Astrocyte of the hippocampus (primary cell): ENCODE data around the gene SYNE3.

Experiments used
- DNase-seq: peaks from one replicate; pipeline ENCODE4 v3.0.0; 2011; ENCODE audit warnings: low read depth, low spot score

The SYNE3 gene

DNA sequence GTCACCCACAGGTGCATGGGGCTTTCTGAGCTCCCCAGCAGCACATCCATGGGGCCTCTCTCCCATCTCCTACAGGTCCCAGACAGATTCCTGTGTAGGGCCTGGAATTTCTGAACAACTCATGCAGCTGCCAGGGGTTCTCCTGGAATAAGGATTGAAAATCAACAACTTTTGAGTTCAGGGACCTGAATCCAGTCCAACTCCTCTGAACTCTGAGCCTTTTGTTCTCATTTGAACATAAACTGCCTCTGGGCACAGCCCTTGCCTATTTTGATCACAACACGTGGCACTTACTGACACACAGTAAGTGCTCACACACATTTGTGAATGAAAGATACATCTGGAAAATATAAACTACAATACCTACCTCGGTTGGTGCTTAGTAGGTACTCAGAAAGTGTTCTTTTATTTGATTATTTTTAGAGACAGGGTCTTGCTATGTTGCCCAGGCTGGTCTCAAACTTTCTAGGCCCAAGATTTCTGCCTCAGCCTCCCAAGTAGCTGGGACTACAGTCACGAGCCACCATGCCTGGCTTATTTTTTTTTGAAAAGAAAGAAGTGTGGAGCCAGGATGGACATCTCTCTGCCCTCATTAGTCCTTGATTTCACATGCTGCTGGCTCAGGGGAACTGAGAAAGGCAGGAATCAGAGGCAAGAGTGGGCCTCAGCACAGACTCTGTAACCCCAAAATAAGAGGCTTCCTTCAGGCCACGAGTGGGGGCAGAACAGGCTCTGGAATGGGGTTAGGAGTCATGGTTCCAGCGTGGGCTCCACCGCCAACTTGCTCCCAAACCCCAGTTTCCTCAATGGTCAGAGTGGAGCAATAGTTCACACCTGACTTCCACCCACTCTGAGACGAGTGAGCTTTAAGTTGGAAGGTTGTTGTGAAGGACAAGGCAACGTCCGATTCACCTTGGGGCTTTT lies 27.0 kb downstream of the SYNE3 start:
- peak; percentile 39 for DNase-seq

DNA sequence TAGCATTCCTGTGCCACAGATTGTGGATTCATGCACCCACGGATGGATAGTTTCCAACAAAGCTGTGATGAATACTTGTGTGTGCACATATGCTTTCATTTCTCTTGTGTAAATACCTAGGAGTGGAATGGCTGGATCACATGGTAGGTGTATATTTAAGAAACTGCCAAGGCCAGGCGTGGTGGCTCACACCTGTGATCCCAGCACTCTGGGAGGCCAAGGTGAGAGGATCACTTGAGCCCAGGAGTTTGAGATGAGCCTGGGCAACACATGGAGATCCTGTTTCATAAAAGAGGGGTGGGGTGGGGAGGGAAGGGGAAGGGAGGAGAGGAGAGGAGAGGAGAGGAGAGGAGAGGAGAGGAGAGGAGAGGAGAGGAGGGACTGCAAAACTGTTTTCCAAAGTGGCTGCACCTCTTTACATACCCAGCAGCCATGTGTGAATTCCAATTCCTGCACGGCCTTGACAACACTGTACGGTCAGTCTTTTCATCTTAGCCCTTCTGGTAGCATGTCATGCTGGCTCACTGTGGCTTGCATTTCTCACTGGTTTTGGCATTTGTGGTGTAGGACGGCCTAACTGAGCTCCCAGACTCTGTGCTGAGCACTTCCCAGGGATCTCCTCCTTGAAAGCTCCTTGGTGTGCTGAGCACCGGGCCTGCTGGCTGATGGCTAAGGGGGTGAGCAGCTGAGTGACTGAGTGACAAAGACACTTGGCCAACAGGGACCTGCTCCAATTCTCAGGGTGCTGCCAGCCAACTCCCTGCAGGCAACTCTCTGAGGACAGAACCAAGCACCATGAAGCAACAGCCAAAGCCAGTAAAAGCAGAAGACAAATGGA lies 27.9 kb downstream of the SYNE3 start:
- DNase-seq, result peak; percentile 62

DNA sequence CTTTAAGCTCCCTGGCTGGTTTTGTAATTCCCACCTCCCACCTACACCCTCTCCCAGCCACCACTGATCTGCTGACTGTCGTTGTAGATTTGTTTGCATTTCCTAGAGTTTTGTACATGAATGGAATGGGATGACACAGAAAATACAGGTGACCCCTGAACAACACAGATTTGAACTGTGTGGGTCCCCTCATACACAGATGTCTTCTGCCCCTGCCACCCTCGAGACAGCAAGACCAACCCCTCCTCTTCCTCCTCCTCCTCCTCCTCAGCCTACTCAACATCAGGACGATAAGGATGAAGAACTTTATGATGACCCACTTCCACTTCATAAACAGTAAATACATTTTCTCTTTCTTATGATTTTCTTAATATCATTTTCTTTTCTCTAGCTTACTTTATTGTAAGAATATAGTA lies 28.8 kb downstream of the SYNE3 start:
- DNase-seq, result no peak

DNA sequence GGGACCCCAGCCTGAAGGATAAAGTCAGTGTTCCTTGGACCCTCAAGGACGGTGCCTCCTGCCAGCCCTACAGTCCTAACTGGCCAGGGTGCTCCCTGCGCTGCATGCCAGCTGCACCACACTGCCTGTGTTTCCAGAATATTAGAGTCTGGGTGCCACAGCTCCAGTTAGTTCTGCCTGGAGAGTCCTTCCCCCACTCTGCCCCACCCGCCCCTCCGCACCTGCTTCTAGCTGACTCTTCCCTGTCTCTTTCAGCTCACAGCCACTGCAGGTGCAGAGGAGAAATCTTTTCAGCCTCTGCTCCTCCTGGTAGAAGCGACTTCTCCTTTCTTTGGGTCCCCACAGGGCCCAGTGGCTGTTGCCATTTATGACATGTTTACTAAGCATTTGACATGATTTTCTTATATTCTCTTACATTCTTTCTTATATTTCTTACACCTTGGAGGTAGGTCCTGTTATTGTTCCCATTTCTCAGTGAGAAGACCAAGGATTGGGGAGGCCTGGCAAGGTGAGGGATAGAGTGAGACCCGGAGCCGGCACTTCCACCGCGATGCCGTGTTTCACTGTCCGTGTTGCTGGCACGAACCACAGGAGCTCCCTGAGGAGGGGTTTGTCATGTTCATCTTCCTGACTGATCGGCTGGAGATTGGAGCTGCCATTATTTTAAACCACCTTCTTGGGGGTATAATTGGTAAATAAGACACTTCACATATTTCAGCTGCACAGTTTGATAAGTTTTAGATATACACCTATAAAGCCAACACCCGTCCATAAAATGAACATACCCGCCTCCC lies 29.4 kb downstream of the SYNE3 start:
- DNase-seq, result no peak

DNA sequence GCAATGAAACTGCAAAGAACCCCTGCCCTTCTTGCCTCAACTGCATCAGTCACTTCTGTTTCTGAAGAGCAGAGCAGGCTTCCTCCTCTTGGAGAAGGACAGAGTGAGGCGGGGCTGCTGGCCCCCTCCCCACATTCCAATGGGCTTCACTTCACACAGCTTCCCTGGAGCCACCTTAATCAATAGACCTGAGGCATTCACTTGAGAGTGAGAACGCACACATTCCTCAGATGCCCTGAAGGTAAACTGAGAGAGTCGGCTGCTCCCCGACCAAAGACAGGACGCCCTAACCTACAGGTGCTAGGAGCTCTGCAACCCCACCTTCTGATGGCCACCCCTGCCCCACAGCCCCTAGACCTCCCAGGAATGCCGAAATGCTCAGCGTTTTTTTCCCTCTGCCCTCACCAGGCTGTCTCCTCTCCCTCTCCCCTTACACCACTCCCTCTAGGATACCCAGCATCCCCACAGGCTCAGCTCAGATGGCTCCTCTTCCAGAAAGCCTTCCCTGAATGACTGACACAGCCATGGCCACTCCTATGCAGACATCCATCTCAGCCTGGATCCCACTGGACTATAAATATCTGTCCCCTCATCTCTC lies 31.1 kb downstream of the SYNE3 start:
- DNase-seq, result no peak

DNA sequence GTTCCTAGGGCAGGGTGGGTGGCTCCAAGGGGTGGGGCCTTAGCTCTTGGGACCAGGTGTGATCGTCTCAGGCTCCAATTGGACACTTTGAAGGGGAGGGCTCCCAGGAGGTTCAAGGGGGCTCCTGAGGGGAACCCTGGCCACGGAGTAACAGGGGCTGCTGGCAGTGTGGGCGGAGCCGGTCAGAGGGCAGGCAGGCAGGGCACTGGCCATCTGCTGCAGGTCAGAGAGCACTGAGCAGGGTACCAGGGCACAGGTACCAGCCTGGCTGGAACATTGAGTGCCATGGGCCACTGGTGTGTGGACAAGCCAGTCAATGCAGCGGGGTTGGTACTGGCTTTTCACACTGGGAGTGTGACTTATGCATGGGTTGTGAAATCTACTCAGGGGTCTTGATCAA lies 32.2 kb downstream of the SYNE3 start:
- DNase-seq, result no peak

DNA sequence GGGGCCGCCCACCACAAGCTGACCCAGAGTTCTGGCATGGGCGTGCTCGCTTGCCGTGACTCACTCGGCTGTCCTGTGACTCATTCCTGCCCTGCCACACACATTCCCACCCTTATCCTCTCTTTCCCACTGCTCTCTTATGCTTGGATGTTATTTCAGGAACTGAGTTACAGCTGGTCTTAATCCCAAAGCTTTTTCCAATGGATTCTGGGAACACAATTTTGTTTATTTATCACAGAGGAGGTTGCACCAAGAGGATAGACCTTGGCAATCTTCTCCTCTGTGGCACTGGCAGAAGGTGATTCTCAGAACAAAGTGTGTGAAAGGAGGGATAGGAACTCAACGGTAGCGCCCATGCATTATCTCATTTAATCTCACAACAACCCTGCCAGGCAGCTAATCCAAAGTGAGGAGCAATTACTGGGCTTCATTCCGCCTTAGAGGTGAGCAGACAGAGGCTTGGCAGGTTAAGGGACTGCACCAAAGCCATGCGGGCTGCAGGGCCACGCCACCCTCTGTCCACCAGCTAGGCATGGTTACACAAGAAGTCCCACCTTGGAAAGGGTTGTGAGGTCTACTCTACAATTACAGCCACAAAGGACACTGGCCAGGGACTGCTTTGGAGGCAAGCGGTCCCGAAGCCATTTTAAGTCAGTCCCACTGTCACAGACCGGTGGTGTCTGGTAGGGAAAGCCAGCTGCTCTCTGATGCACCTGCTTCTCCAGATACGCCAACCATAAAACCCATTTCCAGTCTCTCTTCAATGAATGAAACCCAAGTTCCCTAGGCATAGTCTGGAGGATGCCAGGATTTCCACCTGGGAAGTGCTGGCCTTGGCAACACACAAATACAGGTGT lies 32.9 kb downstream of the SYNE3 start:
- DNase-seq, result peak; percentile 95

DNA sequence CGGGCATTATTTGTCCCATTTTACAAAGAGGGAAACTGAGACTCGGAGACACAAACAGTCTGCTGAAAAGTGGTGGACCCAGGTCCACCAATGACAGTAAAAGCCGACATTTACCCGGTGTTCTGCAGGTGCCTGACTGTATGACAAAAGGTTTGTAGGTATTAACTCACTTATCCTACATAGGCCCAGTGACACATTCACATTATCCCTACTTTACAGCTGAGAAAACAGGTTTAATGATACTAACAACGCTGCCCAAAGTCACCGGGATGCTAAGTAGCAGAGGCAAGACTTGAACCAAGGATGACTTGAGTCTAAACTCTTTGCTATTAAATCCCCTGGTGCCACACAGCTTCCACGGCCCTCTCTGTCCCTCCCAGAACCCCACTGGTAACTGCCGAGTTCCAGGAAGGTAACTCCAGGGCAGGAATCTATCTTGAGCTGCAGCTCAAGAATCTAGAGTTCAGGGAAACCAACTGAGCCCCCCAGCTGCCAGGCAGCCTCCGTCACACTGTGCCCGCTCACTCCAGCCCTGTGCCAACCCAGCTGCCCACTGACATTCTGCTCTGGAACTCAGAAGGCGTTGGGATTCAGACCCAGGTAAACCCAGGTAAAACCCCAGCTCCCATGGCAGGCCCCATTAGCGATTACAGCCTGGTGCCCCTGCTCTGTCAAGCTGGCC lies 33.7 kb downstream of the SYNE3 start:
- DNase-seq, result no peak

DNA sequence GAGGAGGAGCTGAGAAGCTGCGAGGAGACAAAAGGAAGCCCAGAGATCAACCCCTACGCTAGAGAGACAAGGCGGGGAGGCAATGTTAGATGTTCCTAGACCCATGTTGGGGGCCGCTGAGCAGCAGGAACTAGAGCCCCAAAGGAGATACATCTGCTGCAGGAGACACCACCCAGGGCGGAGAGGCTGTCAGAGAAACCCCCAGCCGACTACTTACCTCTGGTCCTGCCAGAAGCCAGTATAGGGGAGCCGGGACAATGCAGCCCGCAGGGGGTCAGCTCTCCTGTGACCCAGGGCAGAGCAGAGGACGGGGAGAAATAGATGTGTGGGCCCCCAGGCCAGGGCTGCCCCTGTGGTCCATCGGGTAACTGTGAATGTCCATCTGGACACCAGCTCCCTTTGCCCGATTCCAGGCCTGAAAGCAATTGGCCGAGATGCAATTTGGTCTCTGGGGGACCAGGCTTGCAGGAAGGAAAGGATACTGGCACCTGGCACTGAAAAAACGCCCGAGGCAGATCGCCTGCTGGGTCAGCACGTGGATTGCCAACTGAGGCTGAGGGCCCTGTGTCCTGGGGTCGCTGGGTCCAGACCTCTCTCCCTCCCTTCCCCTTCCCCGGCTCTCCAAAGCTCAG lies 34.9 kb downstream of the SYNE3 start:
- no peak for DNase-seq

DNA sequence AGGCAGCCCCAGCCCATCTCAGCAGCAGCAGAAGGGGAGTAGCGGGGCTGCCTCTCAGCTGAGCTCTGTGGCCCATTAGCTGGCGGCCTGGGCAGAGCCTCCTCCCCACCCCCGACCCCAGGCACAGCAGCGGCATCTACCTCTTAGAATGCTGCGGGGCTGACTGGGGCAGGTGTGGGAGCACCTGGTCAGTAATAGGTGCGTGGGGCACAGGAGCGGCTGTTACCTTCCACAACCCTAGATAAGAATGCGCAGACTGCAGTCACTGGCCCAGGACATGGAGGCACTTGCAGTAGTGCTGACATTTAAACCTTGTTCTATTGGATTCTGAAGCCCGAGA lies 35.6 kb downstream of the SYNE3 start:
- DNase-seq, result no peak

DNA sequence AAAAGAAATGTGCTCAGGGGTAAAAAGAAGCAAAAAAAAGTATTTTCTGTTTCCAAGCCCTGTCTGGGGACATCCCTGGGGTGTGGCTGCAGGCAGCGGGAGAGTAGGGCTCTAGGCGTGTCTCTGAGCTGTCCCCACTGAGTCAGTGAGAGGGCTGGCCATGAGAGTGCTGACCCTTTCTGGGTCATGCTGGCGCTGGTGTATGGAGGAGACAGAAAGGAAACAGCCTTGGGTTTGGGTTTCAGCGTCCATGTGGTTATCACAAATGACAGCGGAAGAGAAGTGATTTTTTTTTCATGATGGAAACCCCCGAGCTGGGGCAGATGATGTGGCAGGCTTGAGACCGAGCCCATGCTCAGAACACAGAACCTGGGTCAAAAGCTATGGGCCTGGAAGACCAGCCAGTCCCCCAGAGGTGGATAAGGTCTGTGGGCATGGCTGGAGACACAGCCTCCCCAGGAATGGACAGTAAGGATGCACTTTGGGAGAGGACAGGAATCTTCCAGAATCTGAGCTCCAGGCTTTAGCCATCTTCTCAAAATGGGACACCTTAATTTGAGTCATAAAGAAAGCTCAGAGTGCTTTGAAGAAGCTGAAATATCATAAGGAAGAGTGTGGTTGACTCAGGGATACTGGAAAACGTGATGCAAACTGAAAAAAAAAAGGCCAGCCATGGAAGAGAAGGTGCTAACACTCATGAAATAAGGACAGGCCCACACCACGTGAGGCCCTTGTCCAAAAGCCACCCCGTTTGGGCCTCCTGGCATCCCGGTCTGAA lies 36.2 kb downstream of the SYNE3 start:
- no peak for DNase-seq

DNA sequence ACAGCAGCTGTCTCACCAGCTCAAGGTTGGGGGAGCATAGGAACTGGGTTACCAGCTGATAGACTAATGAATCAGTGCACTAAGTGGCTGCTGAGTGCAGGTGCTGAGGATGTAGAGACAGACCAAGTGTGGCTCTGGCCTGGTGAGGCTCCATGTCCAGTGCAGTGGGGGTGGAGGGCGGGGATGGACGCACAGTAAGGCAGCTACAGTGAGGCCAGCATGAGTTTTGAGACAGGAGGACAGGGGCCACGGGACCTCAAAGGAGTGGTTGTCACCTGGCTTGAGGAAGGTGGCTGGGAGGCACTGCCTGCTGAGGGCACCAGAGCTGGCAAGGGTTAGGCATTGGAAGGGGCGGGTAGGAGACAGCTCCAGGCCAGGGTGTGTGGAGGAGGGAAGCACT lies 37.0 kb downstream of the SYNE3 start:
- no peak for DNase-seq

DNA sequence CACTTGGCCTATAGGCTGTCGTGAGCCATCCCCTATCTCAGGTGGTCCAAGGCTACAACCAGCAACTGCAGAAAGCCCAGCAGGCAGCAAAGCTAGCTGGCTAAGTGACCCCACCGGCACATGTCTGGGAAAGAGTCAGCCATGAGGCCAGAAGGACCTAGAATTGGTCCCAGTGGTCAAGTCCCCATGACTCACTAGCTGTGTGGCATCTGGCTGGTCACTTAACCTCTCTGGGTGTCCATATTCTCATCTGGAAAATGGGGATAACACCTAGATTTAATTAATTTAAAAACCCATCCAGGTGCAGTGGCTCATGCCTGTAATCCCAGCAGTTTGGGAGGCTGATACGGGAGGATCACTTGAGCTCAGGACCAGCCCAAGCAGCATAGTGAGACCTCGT lies 37.6 kb downstream of the SYNE3 start:
- DNase-seq, result no peak

DNA sequence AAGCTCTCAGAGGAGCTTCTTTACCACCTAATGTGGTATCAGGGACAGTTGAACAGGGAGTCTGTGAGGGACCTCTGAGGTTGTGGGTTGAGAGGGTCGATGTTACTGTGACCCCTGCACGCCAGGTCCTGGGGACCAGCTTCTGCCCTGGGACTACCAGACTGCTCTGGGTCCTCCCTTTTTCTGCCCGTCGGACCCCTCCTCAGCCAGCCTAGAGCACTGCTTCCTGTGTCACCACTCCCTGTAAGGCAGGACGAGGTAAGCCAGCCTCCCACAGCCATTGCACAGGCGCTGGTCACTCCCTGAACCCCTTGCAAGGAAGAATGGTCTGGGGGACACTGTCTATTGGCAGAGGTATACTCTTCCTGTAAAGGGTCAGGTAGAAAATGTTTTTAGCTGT lies 38.1 kb downstream of the SYNE3 start:
- no peak for DNase-seq

DNA sequence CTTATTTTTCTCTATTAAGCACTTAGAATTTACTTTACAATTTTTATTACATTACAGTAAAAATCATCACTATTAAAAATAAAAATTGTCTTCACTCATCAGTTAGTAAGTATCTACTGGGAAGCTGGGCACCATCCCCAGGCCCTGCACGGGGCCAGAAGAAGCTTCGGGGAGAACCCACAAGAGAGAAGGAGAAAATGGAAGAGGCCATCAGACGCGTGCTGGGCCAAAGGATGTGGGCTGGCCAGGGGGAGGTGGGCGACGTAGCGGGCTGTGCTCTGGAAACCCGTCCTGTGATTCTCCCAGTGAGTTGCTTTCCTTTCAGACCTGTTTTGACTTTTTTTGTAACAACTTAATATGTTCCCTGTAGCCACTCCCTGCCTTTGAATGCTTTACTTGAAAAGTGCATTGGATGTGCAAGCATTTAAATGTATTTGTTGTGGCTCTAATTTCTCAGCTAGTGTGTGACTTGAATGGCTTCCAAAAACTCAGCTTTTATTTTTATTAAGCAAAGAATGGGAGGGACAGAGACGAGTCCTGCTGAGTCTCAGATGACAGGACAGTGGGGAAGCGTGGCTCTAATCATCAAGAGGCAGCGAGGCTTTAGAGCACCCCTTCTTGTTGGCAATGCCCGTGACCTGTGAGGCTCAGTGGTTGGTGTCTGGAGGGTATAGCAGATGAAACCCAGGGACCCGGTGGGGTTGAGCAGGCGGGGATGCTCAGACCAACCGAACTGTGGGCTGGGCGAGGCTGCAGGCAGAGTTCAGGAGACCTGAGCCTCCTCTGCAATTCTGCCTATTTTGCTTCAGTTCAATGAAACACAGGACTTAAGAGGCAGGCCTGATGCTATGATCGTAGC lies 38.8 kb downstream of the SYNE3 start:
- no peak for DNase-seq

DNA sequence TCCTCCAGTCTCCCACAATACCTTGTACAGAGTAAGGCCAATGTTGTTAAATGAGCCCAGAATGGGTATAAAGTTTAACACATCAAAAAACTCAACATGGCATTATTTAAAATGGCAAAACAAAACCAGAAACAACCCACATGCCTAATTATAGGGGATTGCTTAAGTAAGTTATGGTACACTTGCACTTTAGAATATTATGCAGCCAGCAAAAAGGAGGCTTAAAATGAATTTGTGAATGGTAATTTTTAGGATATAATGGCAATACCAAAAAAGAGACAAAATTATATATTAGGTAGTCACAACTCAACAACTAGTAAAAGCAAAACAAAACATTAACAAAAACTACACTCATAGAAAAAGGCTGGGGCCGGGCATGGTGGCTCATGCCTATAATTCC lies 39.7 kb downstream of the SYNE3 start:
- no peak for DNase-seq

DNA sequence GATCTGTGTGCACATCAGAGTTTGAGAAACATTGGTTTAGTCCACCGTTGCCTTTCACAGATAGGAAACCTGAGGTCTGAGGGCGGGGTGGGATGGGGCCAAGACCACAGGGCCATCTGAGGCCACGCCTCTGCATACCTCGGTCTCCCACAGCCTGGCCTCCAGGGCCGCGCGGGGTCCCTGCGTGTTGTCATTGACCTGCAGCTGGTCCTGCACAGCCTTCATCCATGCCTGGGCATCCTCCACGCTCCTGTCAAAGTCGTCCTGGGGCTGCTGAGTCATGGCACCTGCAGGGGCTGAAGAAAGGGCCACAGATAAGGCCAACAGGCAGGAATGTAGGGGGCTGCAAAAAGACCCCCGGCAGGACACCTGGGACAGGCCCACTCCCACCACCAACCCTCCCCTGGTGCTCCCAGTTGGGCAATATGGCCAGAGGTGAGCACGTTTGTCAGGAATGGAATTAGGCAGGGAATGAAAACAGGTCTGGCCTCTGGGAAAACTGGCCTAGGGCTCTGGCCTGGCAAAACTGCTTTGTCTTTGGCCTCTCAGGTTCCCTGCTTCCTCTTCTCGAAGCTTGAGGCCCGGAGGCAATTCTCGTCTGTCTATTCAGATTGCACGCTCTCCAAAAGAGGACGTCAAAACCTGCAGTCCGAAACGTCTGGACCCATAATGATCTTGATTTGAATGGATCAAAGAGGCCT lies 40.8 kb downstream of the SYNE3 start:
- DNase-seq, result no peak
